Cardiac septum (tissue), 1 donor: ENCODE data around the gene TCFL5. TPM values are rescaled to one million over a fixed set of nuclear protein-coding genes. Genes with fewer than 3 reads are reported as not detected.
A peak's percentile ranks its signal among the peaks of the same experiment; 100 is the strongest.

Source experiments
- DNase-seq: peaks from one replicate; pipeline ENCODE4 v3.0.0-alpha.2; 2020; ENCODE audit warnings: low spot score
- intact Hi-C: fragments of 100-400 bp; cut with DNase I; formaldehyde crosslinking; loops from one replicate; pipeline ENCODE4 v1.14.0; 2022
- total RNA-seq: library from RNA; stranded (reverse); fragmentation: NEBNext Ultra II Directional; extraction: Animal tissue kit (Norgen Biotek cat#: 25700); gene quantifications from one replicate; pipeline ENCODE4 v1.2.1, GENCODE V29; 2021
- donor health status: DM: no; HTN: no; CAD: no.

TCFL5 gene
- total RNA-seq, 1 donor from 2014 or later: 7.8 TPM

DNA sequence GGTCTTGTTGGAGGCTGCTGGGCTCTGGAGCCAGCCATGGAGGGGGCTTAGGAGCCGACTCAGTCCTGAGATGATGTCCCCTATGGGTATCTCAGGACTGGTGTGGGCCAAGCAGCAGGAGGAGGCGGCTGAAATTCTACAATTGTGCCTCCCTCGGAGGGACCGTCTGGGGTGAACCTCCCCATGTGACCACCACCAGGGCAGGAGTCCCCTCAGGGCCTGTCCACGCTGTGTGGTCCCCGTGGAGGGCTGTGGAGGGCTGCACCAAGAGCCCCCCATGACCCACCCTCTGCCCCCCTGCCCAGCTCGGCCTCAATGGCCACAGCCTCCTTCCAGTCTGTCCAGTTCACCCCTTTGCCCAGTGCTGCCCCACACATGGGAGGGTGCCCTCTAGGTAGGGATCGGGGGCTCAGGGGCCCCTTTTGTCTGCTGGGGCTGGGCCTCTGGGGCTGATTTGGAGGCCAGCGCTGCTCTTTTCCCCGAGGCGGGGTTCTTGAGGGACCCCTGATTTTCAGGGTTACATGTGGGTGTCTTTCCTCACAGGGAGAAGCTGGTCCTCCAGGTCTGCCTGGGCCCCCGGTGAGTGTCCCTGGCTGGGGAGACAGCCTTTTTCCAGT lies 43.5 kb downstream of the TCFL5 start:
- no peak for DNase-seq
- intact Hi-C loops: no loop called here

DNA sequence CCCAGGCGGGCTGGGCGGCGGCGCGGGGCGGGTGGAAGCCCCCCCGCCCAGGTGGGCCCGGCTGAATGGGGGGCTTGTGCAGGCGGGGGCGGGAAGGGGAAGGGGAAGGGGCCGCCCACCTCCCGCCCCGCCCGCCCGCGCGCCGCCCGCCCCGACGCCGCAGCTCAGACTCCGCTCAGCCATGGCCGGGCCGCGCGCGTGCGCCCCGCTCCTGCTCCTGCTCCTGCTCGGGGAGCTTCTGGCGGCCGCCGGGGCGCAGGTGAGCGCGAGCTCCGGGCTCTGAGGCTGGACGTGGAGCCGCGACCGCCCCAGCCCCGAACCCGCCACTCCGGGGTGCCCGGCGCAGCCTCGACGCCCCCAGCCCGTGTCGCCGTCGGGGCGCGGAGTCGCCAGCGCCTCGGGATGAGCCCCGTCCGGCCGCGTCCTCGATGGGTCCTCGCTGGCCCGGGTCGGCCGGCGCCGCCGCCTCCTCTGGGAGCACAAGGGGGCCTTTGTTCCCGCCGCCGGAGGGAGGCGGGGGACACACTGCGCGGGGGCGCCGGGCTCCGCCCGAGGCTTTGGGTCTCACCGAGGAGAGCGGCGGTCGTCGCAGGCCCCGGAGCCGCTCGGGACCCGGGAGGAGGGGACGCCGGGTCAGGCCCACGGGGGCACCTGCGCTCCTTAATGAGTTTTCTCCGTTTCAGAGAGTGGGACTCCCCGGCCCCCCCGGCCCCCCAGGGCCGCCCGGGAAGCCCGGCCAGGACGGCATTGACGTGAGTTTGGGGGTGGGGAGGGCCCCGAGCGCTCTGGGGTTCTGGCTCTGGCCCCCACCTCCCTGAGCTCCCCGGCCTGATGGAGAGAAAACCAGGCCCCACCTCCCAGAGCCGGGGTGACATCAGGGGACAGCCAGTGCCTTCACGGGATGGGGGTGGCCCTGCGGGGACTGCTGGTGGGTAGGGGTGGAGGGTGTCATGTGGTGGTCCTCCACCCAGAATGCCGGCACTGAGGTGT lies 44.4 kb downstream of the TCFL5 start, which contains the start of gene COL9A3:
COL9A3 (plus strand) TSS at position 167 of the 990 bp plus-strand sequence; CDS start at position 182, 15 bp downstream.
- intact Hi-C loops: no loop called here
- DNase-seq: no peak

DNA sequence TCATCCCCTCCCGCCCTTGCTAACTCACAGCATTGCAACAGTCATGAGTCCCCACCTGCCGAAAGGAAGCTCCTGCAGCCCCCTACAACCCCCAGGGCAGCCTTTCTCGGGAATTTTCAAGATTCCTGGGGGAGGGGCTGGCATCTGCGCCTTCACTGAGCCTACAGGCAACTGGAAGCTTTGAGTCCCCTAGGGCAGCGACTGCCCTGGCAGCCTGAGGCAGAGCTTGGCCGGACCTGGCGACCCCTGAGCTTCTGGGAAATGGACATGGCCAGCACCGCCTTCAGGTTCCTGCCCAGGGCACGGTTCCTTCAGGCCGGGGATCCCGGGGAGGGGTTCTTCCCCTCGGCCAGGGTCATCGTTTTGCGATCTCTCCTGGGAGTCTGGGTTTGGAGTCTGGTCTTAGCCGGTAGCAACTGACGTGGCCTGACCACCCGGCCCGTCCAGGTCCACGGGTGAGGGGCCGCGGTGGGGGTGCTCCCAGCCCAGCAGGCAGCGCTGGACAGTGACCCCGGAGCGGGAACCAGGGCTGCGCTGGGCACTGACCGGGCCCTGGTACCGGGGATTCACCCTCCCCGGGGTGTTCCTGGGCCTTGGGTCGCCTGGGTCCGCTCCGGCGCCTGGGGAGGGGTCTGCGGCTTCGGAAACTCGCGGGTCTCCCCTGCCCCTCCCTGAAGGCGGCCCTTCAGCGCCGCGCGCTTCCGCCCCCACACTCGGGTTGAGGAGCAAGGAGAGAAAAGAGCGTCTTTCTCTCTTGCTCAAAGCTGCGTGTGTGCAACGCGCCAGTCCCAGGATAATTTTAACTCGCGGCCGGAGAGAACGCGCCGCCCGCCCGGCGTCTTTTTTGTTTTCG lies 45.4 kb downstream of the TCFL5 start:
- intact Hi-C loops: no loop called here
- DNase-seq: no peak

DNA sequence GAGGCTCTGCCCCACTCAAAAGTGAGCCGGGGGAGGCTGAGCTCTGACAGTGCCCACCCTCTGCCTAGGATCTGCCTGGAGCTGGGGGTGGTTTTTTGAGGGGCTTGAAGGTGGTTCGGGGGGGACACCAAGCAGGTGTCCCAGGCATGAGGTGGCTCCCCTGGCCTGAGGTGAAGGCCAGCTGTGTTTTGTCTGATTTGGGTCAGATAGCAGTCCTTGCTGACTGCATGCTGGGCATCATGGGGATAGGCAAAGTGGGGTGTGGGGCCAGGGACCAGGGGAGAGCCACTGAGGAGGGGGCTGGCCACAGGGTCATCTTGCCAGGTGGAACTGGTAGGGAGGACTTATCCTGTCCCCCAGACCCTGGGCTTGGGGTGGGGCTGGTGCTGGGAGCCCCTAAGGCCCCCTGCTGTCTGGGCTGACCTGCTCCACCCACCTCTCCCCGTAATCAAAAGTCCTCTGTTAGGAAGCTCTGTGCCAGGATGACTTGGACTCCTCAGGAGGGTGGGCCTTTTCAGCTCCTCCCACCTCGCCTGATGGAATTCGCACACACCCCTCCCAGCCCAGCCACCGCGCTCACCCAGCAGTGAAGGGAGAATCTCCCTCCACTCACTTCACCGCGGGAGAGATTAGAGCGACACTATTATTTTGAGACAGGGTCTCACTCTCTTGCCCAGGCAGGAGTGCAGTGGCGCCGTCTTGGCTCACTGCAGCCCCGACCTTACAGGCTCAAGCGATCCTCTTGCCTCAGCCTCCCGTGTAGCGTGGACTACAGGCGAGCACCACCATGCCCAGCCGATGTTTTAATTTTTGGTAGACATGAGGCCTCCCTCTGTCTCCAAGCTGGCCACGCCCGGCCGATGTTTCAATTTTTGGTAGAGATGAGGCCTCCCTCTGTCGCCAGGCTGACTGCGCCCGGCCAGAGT lies 46.3 kb downstream of the TCFL5 start:
- intact Hi-C loops: no loop called here
- no peak for DNase-seq

DNA sequence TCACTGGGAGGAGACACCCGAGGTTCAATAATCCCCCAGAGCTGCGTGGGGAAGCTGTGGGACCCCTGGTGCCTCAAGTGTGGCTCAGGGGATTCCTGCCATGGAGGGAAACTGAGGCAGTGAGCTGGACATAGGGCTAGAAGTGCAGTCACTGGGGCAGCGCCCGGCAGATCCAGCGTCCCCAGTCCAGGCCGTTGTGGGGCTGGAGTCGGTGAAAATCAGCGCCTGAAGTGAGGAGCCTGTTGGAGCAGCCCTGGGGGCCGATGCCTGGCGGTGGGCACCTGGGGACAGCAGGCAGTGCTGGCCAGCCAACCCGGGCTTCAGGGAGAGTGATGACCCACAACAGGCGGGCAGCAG lies 46.9 kb downstream of the TCFL5 start:
- intact Hi-C loops: no loop called here
- DNase-seq: no peak

DNA sequence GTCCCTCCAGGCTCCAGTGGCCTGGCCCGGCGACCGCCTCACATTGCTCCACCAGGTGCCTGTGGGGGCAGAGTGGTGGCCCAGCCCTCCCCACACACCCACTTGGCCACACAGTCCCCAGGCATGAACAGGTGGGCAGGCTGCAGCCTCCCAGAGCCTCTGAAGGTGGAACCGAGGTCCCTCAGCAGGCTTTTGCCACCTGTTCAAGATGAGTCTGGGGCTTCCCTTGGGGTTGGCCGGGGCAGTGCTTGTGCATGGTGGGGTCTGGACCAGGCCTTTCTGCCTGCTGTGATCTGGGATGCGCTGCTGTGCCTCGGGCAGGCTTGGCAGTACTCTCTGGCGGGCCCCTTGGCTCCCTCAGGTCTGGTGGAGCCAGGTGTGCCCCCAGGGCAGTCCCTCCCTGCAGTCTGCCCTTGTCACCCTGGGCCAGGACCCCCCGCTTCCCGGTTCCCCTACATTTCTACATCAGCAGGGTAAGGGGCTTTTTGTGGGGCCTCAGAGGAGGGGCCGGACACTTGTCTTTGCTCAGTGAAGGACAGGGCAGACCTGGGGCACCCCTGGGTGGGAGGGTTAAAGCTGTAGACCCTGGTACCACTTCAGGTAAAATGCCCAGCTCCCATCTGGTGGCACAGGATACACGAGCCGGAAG lies 47.4 kb downstream of the TCFL5 start:
- DNase-seq: no peak
- intact Hi-C loops: no loop called here

DNA sequence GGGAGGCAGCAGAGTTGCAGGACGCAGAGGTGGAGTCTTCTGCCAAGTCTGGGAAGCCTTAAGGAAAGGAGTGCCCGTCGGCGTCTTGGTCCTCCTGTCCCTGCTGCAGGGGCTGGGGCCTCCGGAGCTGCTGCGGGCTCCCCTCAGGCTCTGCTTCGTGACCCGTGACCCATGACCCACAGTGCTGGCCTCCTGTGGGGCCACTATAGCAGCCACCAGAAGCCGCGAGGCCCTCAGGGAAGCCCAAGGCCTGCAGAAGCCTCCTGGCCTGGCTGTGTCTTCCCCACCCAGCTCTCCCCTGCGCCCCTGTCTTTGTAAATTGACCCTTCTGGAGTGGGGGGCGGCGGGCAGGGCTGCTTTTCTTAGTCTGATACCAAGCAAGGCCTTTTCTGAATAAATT lies 48.0 kb downstream of the TCFL5 start:
- intact Hi-C loops: no loop called here

DNA sequence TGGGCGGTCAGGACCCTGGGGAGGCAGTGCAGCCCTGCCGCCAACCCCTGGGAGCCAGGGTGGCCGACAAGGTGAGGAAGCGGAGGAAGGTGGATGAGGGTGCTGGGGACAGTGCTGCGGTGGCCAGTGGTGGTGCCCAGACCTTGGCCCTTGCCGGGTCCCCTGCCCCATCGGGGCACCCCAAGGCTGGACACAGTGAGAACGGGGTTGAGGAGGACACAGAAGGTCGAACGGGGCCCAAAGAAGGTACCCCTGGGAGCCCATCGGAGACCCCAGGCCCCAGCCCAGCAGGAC lies 48.8 kb downstream of the TCFL5 start:
- DNase-seq: no peak
- intact Hi-C loops: no loop called here

More for the DNA sequence above, 48.0 kb downstream of the TCFL5 start:
- no peak for DNase-seq

DNA sequence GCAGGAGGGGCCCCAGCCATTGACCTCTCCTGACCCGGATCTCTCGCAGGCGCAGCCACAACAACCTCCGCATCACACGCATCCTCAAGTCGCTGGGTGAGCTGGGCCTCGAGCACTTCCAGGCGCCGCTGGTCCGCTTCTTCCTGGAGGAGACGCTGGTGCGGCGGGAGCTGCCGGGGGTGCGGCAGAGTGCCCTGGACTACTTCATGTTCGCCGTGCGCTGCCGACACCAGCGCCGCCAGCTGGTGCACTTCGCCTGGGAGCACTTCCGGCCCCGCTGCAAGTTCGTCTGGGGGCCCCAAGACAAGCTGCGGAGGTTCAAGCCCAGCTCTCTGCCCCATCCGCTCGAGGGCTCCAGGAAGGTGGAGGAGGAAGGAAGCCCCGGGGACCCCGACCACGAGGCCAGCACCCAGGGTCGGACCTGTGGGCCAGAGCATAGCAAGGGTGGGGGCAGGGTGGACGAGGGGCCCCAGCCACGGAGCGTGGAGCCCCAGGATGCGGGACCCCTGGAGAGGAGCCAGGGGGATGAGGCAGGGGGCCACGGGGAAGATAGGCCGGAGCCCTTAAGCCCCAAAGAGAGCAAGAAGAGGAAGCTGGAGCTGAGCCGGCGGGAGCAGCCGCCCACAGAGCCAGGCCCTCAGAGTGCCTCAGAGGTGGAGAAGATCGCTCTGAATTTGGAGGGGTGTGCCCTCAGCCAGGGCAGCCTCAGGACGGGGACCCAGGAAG lies 49.3 kb downstream of the TCFL5 start:
- no peak for DNase-seq
- intact Hi-C loops: no loop called here

DNA sequence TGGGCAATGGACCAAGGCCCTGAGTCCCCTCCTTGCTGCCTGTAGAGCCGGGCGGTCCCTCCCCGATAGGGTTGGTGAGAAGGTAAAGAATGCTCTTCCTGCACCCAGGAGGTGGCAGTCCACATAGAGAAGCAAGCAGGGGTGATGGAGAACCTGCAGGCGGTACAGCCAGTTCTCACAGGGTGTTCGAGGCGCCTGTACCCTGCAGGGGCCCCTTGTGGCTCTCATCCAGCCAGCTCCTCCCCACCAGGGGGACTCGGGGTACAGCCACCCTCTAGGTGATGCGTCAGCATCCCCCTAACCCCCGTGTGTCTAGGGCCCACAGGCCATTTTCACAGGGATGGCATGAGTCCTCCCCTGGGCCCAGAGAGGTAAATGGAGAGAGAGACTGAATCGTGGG lies 49.9 kb downstream of the TCFL5 start:
- intact Hi-C loops: no loop called here
- DNase-seq: no peak

DNA sequence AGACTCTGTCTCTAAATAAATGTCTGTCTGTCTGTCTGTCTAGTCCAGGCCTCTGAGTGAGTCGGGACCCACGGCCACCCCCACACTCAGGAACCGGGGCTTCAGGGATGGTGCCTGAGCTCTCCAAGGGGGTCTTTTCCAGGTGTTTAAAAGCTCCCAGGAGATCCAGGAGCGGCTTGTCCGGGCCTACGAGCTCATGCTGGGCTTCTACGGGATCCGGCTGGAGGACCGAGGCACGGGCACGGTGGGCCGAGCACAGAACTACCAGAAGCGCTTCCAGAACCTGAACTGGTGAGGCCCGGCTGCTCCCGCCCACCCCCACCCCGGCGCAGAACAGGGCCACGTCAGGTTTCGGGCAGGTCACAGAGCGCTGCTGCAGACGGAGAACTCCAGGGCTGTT lies 50.3 kb downstream of the TCFL5 start:
- intact Hi-C loops: no loop called here
- no peak for DNase-seq

DNA sequence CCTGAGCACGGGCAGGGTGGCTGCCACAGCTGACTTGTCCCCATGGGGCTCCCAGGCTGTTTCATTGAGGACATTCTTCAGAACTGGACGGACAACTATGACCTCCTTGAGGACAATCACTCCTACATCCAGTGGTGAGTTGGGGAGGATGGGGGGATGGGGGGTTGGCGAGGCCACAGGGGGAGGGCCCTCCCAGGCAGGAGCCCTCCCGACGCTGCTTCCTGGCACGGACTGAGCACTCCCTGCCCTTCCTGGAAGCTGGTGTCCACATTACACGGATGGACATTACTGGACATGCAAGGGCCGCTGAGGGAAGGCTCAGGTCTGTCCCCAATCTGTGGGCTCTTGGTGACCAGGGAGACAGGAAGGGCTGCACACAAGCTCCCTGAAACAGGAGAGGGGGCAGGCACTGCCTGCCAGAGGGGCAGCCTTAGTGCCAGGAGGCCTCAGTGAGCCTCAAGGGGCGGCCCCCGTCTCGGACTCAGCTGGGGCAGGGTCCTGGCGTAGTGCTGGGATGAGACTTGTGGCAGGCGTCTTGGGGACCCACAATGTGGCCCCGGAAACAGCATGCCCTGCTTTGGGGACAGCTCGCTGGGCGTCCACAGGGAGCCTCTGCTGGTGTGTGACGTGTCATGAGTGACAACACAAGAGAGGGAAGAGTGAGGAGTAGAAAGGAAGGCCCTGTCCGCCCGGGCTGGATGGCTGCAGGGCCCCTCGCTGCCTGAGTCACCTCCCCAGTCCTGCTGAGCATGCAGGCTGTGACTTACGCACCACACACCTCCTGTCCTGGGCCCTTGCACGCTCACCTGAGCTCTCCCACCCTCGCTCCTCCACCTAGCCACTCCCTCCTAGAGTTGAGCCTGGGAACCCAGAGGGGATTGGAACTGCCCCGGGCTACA lies 51.8 kb downstream of the TCFL5 start:
- intact Hi-C loops: loop anchor here (5.0 kb wide), 1 partner anchor 142 kb away; no protein-coding TSS in a partner anchor
- DNase-seq: no peak

DNA sequence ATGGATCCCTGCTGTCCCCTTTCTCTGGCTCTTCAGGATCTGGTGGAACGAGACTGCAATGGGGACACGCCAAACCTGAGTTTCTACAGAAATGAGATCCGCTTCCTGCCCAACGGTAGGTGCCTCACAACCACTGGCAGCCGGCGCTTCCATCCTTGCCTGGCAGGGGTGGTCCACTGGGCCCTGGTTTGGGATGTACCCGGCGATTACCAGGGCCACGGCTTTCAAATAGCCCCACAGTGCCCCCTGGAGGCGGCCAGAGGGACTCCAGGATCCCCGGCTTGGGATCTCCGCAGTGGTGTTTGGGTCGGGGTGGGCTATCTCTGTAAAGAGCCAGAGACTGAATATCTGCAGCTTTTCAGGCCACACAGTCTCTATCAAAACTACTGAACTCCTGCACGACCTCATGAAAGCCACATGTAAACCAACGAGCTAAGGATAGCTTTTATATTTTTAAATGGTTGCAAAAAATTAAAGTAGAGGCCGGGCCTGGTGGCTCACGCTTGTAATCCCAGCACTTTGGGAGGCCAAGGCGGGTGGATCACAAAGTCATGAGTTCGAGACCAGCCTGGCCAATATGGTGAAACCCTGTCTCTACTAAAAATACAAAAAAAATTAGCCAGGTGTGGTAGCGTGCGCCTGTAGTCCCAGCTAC lies 53.3 kb downstream of the TCFL5 start:
- DNase-seq: peak; percentile 87
- intact Hi-C loops: loop anchor here (5.0 kb wide), 1 partner anchor 141 kb away; no protein-coding TSS in a partner anchor

DNA sequence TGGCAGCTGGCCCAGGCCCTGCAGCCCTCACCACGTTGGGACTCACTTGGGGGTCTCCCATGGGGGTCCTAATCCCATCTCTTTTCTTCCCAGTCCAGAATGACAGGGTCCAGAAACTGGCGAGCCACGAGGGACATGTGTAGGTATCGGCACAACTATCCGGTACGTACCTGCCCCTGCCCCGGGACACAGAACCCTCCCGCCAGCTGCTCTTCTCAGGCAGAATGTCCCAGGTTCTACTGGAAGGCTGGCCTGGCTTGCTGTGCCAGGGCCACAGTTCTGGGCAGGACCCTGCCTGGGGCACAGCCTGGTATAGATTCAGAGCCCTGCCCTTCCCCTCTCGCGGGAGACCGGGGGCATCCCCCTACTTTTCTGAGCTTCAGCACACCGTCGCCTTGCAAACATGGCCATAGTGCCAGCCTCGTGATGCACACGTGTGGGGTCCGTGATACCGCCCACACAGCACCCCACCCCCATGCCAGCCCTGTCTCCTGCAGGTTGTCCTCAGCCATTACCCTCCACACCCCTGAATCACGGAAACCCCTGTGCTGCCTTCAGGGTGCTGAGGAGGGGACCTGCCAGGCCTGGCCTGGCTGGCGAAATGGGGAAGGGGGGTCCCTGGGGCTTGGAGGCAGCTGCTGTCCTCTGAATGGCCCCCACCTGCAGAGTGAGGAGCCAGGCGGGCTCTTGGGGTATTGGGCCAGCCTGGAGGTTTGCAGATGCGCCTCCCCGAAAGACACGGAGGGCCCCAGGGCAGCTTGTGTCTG lies 54.0 kb downstream of the TCFL5 start:
- DNase-seq: no peak
- intact Hi-C loops: loop anchor here (5.0 kb wide), 1 partner anchor 140 kb away; no protein-coding TSS in a partner anchor

DNA sequence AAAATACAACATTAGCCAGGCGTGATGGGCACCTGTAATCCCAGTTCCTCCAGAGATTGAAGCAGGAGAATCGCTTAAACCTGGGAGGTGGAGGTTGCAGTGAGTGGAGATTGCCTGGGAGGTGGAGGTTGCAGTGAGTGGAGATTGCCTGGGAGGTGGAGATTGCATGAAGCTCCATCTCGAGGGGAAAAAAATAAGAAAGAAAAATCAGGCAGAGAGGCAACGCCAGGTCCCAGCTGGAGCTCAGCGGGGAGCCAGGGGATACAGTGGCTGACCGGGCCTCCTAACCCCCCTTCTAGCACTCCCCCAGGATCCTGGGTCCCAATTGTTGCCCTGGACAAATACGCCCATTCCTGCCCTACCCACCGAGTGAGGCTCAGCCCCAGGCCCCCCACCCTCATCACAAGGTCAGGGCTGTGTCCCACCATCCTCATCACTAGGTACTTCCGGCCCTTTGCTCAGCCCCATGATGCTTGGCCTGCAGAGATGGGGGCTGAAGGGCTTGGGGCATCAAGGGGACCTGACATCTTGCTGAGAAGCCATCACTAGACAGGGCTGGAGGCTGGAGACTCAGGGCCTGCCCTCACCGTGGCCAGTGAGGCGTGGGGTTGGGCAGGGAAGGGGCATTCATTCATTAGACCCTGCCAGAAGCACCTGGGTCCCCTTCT lies 55.1 kb downstream of the TCFL5 start:
- DNase-seq: no peak
- intact Hi-C loops: loop anchor here (5.0 kb wide), 1 partner anchor 139 kb away; no protein-coding TSS in a partner anchor
